GM19452 (cell line): ENCODE data around the gene KCNK15.
"Not testable (repeated sequence)": the region's sequence is repeated elsewhere in the genome, so short reads cannot be mapped to it uniquely, and the experiment has no call there.

Experiments
- ATAC-seq: cut with Tn5 transposase; IDR thresholded peaks from one replicate; pipeline ENCODE4 v1.9.1; 2021; ENCODE audit not compliant: unreplicated experiment

The KCNK15 gene

GRCh38 chr20:44756011-44756688 is 10.5 kb downstream of the KCNK15 start:
- no peak for ATAC-seq

- no peak for ATAC-seq
Measured at GRCh38 chr20:44756956-44757355, 11.3 kb downstream of the KCNK15 start.

- no peak for ATAC-seq
Measured at GRCh38 chr20:44758247-44759101, 12.8 kb downstream of the KCNK15 start.

GRCh38 chr20:44759595-44759994 is 13.9 kb downstream of the KCNK15 start:
- no peak for ATAC-seq

- ATAC-seq = no peak
Measured at GRCh38 chr20:44761423-44761822, 15.8 kb downstream of the KCNK15 start.

- no peak for ATAC-seq
Measured at GRCh38 chr20:44762466-44763140, 16.9 kb downstream of the KCNK15 start.

GRCh38 chr20:44763798-44764197 is 18.1 kb downstream of the KCNK15 start:
- ATAC-seq = not testable (repeated sequence)

GRCh38 chr20:44765091-44765490 is 19.4 kb downstream of the KCNK15 start:
- no peak for ATAC-seq

- ATAC-seq = no peak
Measured at GRCh38 chr20:44765701-44766347, 20.2 kb downstream of the KCNK15 start.

- ATAC-seq = no peak
Measured at GRCh38 chr20:44768256-44768655, 22.6 kb downstream of the KCNK15 start.

GRCh38 chr20:44768854-44769480 is 23.3 kb downstream of the KCNK15 start:
- ATAC-seq = no peak

GRCh38 chr20:44769481-44769863 is 23.8 kb downstream of the KCNK15 start:
- no peak for ATAC-seq

GRCh38 chr20:44770484-44771171 is 25.0 kb downstream of the KCNK15 start:
- ATAC-seq = no peak

- ATAC-seq = no peak
Measured at GRCh38 chr20:44771172-44771535, 25.5 kb downstream of the KCNK15 start.

GRCh38 chr20:44772636-44773035 is 27.0 kb downstream of the KCNK15 start:
- ATAC-seq = no peak

GRCh38 chr20:44773070-44773829 is 27.6 kb downstream of the KCNK15 start:
- no peak for ATAC-seq

- no peak for ATAC-seq
Measured at GRCh38 chr20:44776980-44777379, 31.3 kb downstream of the KCNK15 start.

GRCh38 chr20:44780226-44780625 is 34.6 kb downstream of the KCNK15 start:
- ATAC-seq = no peak

GRCh38 chr20:44781118-44781517 is 35.5 kb downstream of the KCNK15 start:
- no peak for ATAC-seq

GRCh38 chr20:44781791-44782190 is 36.1 kb downstream of the KCNK15 start:
- ATAC-seq = no peak
